ENCODE data around the gene RAB43. TPM values are rescaled to one million over a fixed set of nuclear protein-coding genes. Genes with fewer than 3 reads are reported as not detected.

The RAB43 gene
- total RNA-seq, 1 donor from 2014 or later = 3.9 TPM

Other genes starting within 250 kb of the RAB43 start
- gene ACAD9, start 242.2 kb downstream of the RAB43 start, total RNA-seq = 52.1 TPM
- 0.30 TPM for gene CFAP92, start 127.7 kb downstream of the RAB43 start, total RNA-seq
- gene EFCC1, start 120.5 kb downstream of the RAB43 start, total RNA-seq = 0.79 TPM
- 0.49 TPM for gene GP9, start 61.0 kb downstream of the RAB43 start, total RNA-seq
- gene ISY1, start 39.3 kb upstream of the RAB43 start, total RNA-seq = 19.5 TPM
- 254 TPM for gene CNBP, start 62.1 kb upstream of the RAB43 start, total RNA-seq
- gene COPG1, start 127.8 kb upstream of the RAB43 start, total RNA-seq = 130 TPM
- 21.2 TPM for gene HMCES, start 157.1 kb upstream of the RAB43 start, total RNA-seq

Data from skin of body (tissue), 1 donor.